BE2C (cell line): Measurements from ENCODE around the gene LENG9.
A peak's percentile ranks its signal among the peaks of the same experiment; 100 is the strongest.

Source experiments
- DNase-seq: peaks from one replicate; pipeline ENCODE4 v3.0.0-alpha.2; 2020
- H3K27me3 ChIP-seq: fragments of 250-450 bp; sonication (Bioruptor Pico); 2 replicates; pipeline ENCODE4 v1.5.1; 2020; ENCODE audit warnings: mild to moderate bottlenecking
- H3K36me3 ChIP-seq: fragments of 250-450 bp; sonication (Bioruptor Pico); 2 replicates; pipeline ENCODE4 v1.5.1; 2020; ENCODE audit warnings: mild to moderate bottlenecking
- H3K4me1 ChIP-seq: fragments of 250-450 bp; sonication (Bioruptor Pico); 2 replicates; pipeline ENCODE4 v1.5.1; 2020
- H3K4me3 ChIP-seq: 2 replicates; pipeline ENCODE4 v1.5.1; 2011; ENCODE audit warnings: low read depth, low read length
- H3K9me3 ChIP-seq: fragments of 250-450 bp; sonication (Bioruptor Pico); 2 replicates; pipeline ENCODE4 v1.5.1; 2020
- CTCF ChIP-seq: IDR thresholded peaks from 2 replicates; pipeline ENCODE4 v1.5.1; 2012; ENCODE audit warnings: mild to moderate bottlenecking, low read depth, low read length

LENG9 gene

GRCh38 chr19:54484451-54484850 is 20.9 kb upstream of the LENG9 start:
- DNase-seq: no peak
- H3K36me3 ChIP-seq: no peaks in the 10 kb centered on the region
- no peaks in the 10 kb centered on the region for H3K4me1 ChIP-seq
- H3K27me3 ChIP-seq: peaks cover 34% of the 10 kb centered on the region
- no peak overlapping the region for H3K4me3 ChIP-seq
- H3K9me3 ChIP-seq: no peaks in the 10 kb centered on the region; the same call in 1 of the 2 replicates
- TF ChIP-seq CTCF: no peak

DNA sequence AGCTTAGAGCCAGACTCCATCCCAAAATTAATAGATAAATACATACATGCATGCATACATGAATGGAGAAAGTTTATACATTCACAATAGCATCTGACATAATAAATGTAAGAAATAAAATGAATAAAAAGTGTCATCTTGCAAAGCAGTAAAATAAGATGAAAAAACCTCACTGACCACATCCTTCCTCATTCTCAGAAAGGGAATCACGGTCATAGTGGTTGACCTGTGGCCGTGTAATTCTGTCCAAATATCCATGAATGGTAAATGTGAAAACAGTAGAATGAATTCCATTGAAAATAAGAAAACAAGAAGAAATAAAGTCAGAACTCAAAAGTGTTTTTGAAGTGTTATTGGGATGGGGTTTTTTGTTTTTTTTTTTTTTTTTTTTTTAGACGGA is 19.3 kb upstream of the LENG9 start:
- H3K9me3 ChIP-seq: no peaks in the 10 kb centered on the region; the same call in 1 of the 2 replicates
- no peaks in the 10 kb centered on the region for H3K4me1 ChIP-seq
- peaks cover 29% of the 10 kb centered on the region for H3K27me3 ChIP-seq
- no peak for TF ChIP-seq CTCF
- DNase-seq: no peak
- no peak overlapping the region for H3K4me3 ChIP-seq
- H3K36me3 ChIP-seq: no peaks in the 10 kb centered on the region

DNA sequence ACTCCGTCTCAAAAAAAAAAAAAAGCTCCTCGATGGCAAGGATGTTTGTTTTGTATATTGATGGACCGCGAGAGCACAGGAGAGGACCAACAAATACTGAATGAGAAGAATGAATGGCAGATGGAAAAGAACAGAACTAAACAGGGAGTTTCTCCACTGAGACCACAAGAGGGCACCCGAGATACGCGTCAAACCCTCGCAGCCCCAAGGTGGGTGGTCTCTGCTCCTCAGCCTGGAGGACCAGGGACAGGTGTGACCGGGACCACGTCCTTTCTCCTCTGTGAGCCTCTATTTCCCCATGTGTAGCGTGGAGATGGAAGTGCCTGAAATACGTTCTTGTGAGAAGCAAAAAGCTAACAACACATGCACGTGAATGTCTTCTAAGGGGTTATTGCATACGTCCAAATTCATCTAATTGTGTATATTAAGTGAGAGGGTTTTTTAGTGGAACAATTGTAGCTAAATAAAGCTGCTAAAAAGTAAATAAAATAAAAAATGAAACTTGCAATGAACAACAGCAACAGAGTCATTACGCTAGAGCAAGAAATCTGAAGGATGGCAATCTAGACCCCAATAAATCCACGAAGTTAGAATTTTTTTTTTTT is 17.9 kb upstream of the LENG9 start:
- peaks cover 29% of the 10 kb centered on the region for H3K27me3 ChIP-seq
- no peaks in the 10 kb centered on the region for H3K36me3 ChIP-seq
- H3K4me3 ChIP-seq: no peak overlapping the region
- DNase-seq: peak; percentile 49
- TF ChIP-seq CTCF: peak; percentile 80
- H3K4me1 ChIP-seq: no peaks in the 10 kb centered on the region
- no peaks in the 10 kb centered on the region; the same call in 1 of the 2 replicates for H3K9me3 ChIP-seq

- Histone ChIP-seq H3K9me3 (no peaks in the 10 kb centered on the region; the same call in 1 of the 2 replicates), H3K36me3 (no peaks in the 10 kb centered on the region), H3K27me3 (peaks cover 27% of the 10 kb centered on the region), H3K4me1 (no peaks in the 10 kb centered on the region), H3K4me3 (no peak overlapping the region)
- DNase-seq: no peak
- no peak for TF ChIP-seq CTCF
Observed at GRCh38 chr19:54480051-54480450, 16.5 kb upstream of the LENG9 start.

DNA sequence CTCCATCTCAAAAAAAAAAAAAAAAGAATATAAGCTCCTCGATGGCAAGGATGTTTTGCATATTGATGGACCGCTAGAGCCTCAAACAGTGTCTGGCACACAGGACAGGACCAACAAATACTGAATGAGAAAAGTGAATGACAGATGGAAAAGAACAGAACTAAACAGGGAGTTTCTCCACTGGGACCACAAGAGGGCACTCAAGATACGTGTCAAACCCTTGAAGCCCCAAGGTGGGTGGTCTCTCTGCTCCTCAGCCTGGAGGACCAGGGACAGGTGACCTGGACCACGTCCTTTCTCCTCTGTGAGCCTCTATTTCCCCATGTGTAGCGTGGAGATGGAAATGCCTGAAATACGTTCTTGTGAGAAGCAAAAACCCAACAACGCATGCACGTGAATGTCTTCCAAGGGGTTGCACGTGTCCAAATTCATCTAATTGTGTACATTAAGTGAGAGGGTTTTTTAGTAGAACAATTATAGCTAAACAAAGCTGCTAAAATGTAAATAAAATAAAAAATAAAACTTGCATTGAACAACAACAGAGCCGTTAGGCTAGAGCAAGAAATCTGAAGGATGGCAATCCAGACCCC is 15.2 kb upstream of the LENG9 start:
- TF ChIP-seq CTCF: peak; percentile 78
- DNase-seq: no peak
- peaks cover 27% of the 10 kb centered on the region for H3K27me3 ChIP-seq

DNA sequence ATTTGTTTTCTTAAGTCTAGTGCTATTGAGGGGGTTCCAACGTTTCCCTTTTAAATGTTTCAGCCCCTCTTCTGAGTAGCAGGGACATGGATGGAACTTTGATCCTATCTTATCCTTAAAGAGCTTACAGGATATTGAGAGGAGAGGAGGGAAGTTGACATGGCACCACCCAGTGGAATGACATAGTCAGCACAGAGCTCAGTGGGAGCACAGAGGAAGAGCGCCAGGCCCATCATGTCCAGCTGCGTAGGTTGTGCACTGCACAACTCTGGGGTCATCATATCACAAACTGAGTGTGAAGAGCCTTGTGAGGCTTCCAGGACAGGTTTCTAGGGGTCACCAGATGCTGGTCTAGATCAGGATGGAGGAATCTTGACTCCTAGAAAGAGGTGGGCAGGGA is 14.1 kb upstream of the LENG9 start:
- peaks cover 32% of the 10 kb centered on the region for H3K27me3 ChIP-seq

More for the DNA sequence above, 15.2 kb upstream of the LENG9 start:
- Histone ChIP-seq H3K4me3 (no peak overlapping the region), H3K9me3 (no peaks in the 10 kb centered on the region), H3K36me3 (no peaks in the 10 kb centered on the region), H3K4me1 (no peaks in the 10 kb centered on the region)

More for the DNA sequence above, 14.1 kb upstream of the LENG9 start:
- no peak for DNase-seq
- Histone ChIP-seq H3K4me1 (no peaks in the 10 kb centered on the region), H3K4me3 (no peak overlapping the region), H3K36me3 (no peaks in the 10 kb centered on the region), H3K9me3 (no peaks in the 10 kb centered on the region)
- TF ChIP-seq CTCF: peak; percentile 27
